ENCODE results near the gene SYNE3. TPM values are rescaled to one million over a fixed set of nuclear protein-coding genes. Genes with fewer than 3 reads are reported as not detected.
A peak's percentile ranks its signal among the peaks of the same experiment; 100 is the strongest.

The SYNE3 gene
- total RNA-seq, 4 donors from 2014 or later: 4.7 to 7.1 (median 5.1) TPM

DNA sequence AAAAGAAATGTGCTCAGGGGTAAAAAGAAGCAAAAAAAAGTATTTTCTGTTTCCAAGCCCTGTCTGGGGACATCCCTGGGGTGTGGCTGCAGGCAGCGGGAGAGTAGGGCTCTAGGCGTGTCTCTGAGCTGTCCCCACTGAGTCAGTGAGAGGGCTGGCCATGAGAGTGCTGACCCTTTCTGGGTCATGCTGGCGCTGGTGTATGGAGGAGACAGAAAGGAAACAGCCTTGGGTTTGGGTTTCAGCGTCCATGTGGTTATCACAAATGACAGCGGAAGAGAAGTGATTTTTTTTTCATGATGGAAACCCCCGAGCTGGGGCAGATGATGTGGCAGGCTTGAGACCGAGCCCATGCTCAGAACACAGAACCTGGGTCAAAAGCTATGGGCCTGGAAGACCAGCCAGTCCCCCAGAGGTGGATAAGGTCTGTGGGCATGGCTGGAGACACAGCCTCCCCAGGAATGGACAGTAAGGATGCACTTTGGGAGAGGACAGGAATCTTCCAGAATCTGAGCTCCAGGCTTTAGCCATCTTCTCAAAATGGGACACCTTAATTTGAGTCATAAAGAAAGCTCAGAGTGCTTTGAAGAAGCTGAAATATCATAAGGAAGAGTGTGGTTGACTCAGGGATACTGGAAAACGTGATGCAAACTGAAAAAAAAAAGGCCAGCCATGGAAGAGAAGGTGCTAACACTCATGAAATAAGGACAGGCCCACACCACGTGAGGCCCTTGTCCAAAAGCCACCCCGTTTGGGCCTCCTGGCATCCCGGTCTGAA, 36.2 kb downstream of the SYNE3 start:
- Histone ChIP-seq H3K27ac (peak overlapping the region; percentile 41 to 73 (median 44)), H3K9me3 (no peaks in the 10 kb centered on the region), H3K4me3 (no peak overlapping the region), H3K4me1 (peaks cover 19 to 20% of the 10 kb centered on the region in 2 donors), H3K36me3 (peaks cover 0 to under 1% of the 10 kb centered on the region in 2 donors), H3K27me3 (no peaks in the 10 kb centered on the region)
- ATAC-seq (peak; percentile 55 to 59), DNase-seq (peak; percentile 60 to 82)
- intact Hi-C loops (cut with DNase I; ENCODE audit: low total_unique reads): loop anchor here (5.0 kb wide), 1 partner anchor 37 kb away; the partner anchor contains the start of gene SYNE3
- TF ChIP-seq POLR2A (IDR thresholded peaks at IDR 0.05) (no peak), CTCF (IDR thresholded peaks at IDR 0.05 in 4 of 5, conservative IDR thresholded peaks at IDR 0.05 in 1 of 5) (no peak)
- in situ Hi-C loops (cut with MboI; ENCODE audit: low sequenced_read_pairs in 4 of 4): no loop called here

- peak overlapping the region in 1 of 4 donors; percentile 35 for H3K27ac ChIP-seq
- no peaks in the 10 kb centered on the region for H3K27me3 ChIP-seq
- in situ Hi-C loops (cut with MboI; ENCODE audit: low sequenced_read_pairs in 4 of 4): no loop called here
- no peak overlapping the region for H3K4me3 ChIP-seq
- ATAC-seq: no peak
- intact Hi-C loops (cut with DNase I; ENCODE audit: low total_unique reads): no loop called here
- TF ChIP-seq CTCF (IDR thresholded peaks at IDR 0.05 in 4 of 5, conservative IDR thresholded peaks at IDR 0.05 in 1 of 5) (no peak), POLR2A (IDR thresholded peaks at IDR 0.05) (no peak)
- no peak for DNase-seq
- H3K9me3 ChIP-seq: no peaks in the 10 kb centered on the region
- H3K36me3 ChIP-seq: peaks cover 0 to 8% of the 10 kb centered on the region in 2 donors
- H3K4me1 ChIP-seq: peaks cover 19 to 20% of the 10 kb centered on the region in 2 donors
Observed at GRCh38 chr14:95479494-95479893, 37.0 kb downstream of the SYNE3 start.

GRCh38 chr14:95478818-95479217, 37.6 kb downstream of the SYNE3 start:
- TF ChIP-seq POLR2A (IDR thresholded peaks at IDR 0.05) (no peak), CTCF (IDR thresholded peaks at IDR 0.05 in 4 of 5, conservative IDR thresholded peaks at IDR 0.05 in 1 of 5) (no peak)
- no peak overlapping the region for H3K4me3 ChIP-seq

DNA sequence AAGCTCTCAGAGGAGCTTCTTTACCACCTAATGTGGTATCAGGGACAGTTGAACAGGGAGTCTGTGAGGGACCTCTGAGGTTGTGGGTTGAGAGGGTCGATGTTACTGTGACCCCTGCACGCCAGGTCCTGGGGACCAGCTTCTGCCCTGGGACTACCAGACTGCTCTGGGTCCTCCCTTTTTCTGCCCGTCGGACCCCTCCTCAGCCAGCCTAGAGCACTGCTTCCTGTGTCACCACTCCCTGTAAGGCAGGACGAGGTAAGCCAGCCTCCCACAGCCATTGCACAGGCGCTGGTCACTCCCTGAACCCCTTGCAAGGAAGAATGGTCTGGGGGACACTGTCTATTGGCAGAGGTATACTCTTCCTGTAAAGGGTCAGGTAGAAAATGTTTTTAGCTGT, 38.1 kb downstream of the SYNE3 start:
- Histone ChIP-seq H3K36me3 (peaks cover 0 to 8% of the 10 kb centered on the region in 2 donors), H3K4me3 (no peak overlapping the region), H3K9me3 (no peaks in the 10 kb centered on the region), H3K27ac (peak overlapping the region in 2 of 4 donors; percentile 18 to 25), H3K27me3 (no peaks in the 10 kb centered on the region), H3K4me1 (peaks cover 11 to 16% of the 10 kb centered on the region in 2 donors)
- intact Hi-C loops (cut with DNase I; ENCODE audit: low total_unique reads): no loop called here
- in situ Hi-C loops (cut with MboI; ENCODE audit: low sequenced_read_pairs in 4 of 4): no loop called here
- ATAC-seq (no peak), DNase-seq (no peak)
- TF ChIP-seq POLR2A (IDR thresholded peaks at IDR 0.05): no peak
- TF ChIP-seq CTCF (IDR thresholded peaks at IDR 0.05 in 4 of 5, conservative IDR thresholded peaks at IDR 0.05 in 1 of 5): no peak

More at GRCh38 chr14:95478818-95479217, 37.6 kb downstream of the SYNE3 start:
- DNase-seq: no peak
- H3K27ac ChIP-seq: no peak overlapping the region
- intact Hi-C loops (cut with DNase I; ENCODE audit: low total_unique reads): no loop called here
- H3K27me3 ChIP-seq: no peaks in the 10 kb centered on the region
- H3K9me3 ChIP-seq: no peaks in the 10 kb centered on the region
- no peak for ATAC-seq
- peaks cover 0 to 8% of the 10 kb centered on the region in 2 donors for H3K36me3 ChIP-seq
- peaks cover 16 to 19% of the 10 kb centered on the region in 2 donors for H3K4me1 ChIP-seq
- in situ Hi-C loops (cut with MboI; ENCODE audit: low sequenced_read_pairs in 4 of 4): no loop called here

All from gastrocnemius medialis (tissue), 4 donors.